Caco-2 (cell line): ENCODE results near the gene IFI16. TPM values are rescaled to one million over a fixed set of nuclear protein-coding genes. Genes with fewer than 3 reads are reported as not detected.

Experiments
- BruUV-seq: library from RNA; stranded (reverse); fragments of 400-500 nt; replicated peaks from 2 replicates; lab custom pipeline; 2021; lab: Mats Ljungman, UMichigan
- CTCF ChIA-PET: fragments of 300-600 bp; sonication (Branson Sonifier 250); formaldehyde crosslinking; loops from one replicate; lab custom pipeline; 2022; ENCODE audit warnings: antibody characterized with exemption; lab: Charles Lee
- POLR2A ChIA-PET: fragments of 300-600 bp; sonication (Branson Sonifier 250); formaldehyde crosslinking; loops from one replicate; lab custom pipeline; 2022; ENCODE audit warnings: antibody characterized with exemption; lab: Charles Lee
- DNase-seq, 2 experiments: peaks; one replicate each; pipeline versions ENCODE4 v3.0.0 to v3.0.0-alpha.2; 2020 to 2022
- H3K27me3 ChIP-seq: replicated peaks from 2 replicates; pipeline ENCODE4 v1.6.0; 2011; ENCODE audit warnings: low read length; ENCODE audit not compliant: control insufficient read depth, insufficient read depth
- H3K36me3 ChIP-seq: 2 replicates; pipeline ENCODE4 v1.5.1; 2011; ENCODE audit warnings: low read length; ENCODE audit not compliant: control insufficient read depth, insufficient read depth
- H3K4me1 ChIP-seq: fragments of 250-450 bp; sonication (Bioruptor Pico); 2 replicates; pipeline ENCODE4 v1.5.1; 2020; ENCODE audit warnings: mild to moderate bottlenecking
- H3K4me3 ChIP-seq: 2 replicates; pipeline ENCODE4 v1.5.1; 2011; ENCODE audit warnings: low read depth, mild to moderate bottlenecking, control low read depth, low read length
- H3K9me3 ChIP-seq: fragments of 250-450 bp; sonication (Bioruptor Pico); 2 replicates; pipeline ENCODE4 v1.5.1; 2020; ENCODE audit warnings: mild to moderate bottlenecking, moderate library complexity
- H3K27ac Mint-ChIP-seq: one replicate; pipeline ENCODE4 v1.8.0; 2022; ENCODE audit warnings: mixed read lengths; ENCODE audit not compliant: unreplicated experiment
- H3K27me3 Mint-ChIP-seq: one replicate; pipeline ENCODE4 v1.8.0; 2022; ENCODE audit warnings: mixed read lengths; ENCODE audit not compliant: insufficient read depth, unreplicated experiment
- H3K36me3 Mint-ChIP-seq: one replicate; pipeline ENCODE4 v1.8.0; 2022; ENCODE audit warnings: mild to moderate bottlenecking, mixed read lengths; ENCODE audit not compliant: insufficient read depth, unreplicated experiment
- H3K4me1 Mint-ChIP-seq: one replicate; pipeline ENCODE4 v1.8.0; 2022; ENCODE audit warnings: low read depth, mixed read lengths; ENCODE audit not compliant: unreplicated experiment
- H3K4me3 Mint-ChIP-seq: one replicate; pipeline ENCODE4 v1.8.0; 2022; ENCODE audit warnings: mild to moderate bottlenecking, moderate library complexity, mixed read lengths; ENCODE audit not compliant: unreplicated experiment
- H3K9me3 Mint-ChIP-seq: one replicate; pipeline ENCODE4 v1.8.0; 2022; ENCODE audit warnings: mixed read lengths; ENCODE audit not compliant: unreplicated experiment
- CTCF ChIP-seq, 2 experiments: fragments of 200-600 bp in 1 of 2; IDR thresholded peaks; 1 replicate in 1 of 2; 2 replicates in 1 of 2; pipeline versions ENCODE4 v1.5.1 to v1.8.0; 2011 to 2022; ENCODE audit warnings: antibody characterized with exemption in 1 of 2, control low read depth in 1 of 2, inconsistent platforms in 1 of 2, low read depth in 1 of 2, low read length in 1 of 2, mild to moderate bottlenecking in 1 of 2, moderate library complexity in 1 of 2; ENCODE audit not compliant: insufficient read depth in 1 of 2, severe bottlenecking in 1 of 2, unreplicated experiment in 1 of 2
- intact Hi-C: fragments of 100-400 bp; cut with micrococcal nuclease; formaldehyde crosslinking; loops from one replicate; pipeline ENCODE4 v1.10.0; 2022; ENCODE audit not compliant: unreplicated experiment
- total RNA-seq: library from RNA; stranded (reverse); gene quantifications from 2 replicates; pipeline ENCODE4 v1.2.3, GENCODE V29; 2022

Gene IFI16
- total RNA-seq, 1 experiment from 2014 or later = not detected

- TF ChIP-seq CTCF (IDR thresholded peaks at IDR 0.05; ENCODE audit: insufficient read depth in 1 of 2, low read depth in 1 of 2, low read length in 1 of 2, severe bottlenecking in 1 of 2, unreplicated experiment in 1 of 2) = no peak
- Histone ChIP-seq H3K27me3 (no peaks in the 10 kb centered on the region), H3K4me1 (no peaks in the 10 kb centered on the region), H3K4me3 (no peak overlapping the region), H3K9me3 (no peaks in the 10 kb centered on the region), H3K36me3 (no peaks in the 10 kb centered on the region)
- no TSS peak for BruUV-seq
- Mint-ChIP-seq H3K36me3 (no peaks in the 10 kb centered on the region), H3K4me3 (no peak overlapping the region), H3K27me3 (no peaks in the 10 kb centered on the region), H3K9me3 (peaks cover under 1% of the 10 kb centered on the region), H3K4me1 (no peaks in the 10 kb centered on the region), H3K27ac (no peak overlapping the region)
- ChIA-PET POLR2A (no interaction called here), CTCF (no interaction called here)
- intact Hi-C loops = no loop called here
- no peak for DNase-seq
Observed at GRCh38 chr1:158976219-158976618, 33.5 kb upstream of the IFI16 start.

- H3K4me3 Mint-ChIP-seq = no peak overlapping the region
- no TSS peak for BruUV-seq
- H3K4me3 ChIP-seq = no peak overlapping the region
- H3K27me3 Mint-ChIP-seq = no peaks in the 10 kb centered on the region
- H3K9me3 ChIP-seq = no peaks in the 10 kb centered on the region; the same call in 1 of the 2 replicates
- no peaks in the 10 kb centered on the region for H3K36me3 ChIP-seq
- no peaks in the 10 kb centered on the region for H3K27me3 ChIP-seq
- H3K4me1 Mint-ChIP-seq = no peaks in the 10 kb centered on the region
- no peak overlapping the region for H3K27ac Mint-ChIP-seq
- CTCF ChIA-PET = no interaction called here
- TF ChIP-seq CTCF (IDR thresholded peaks at IDR 0.05; ENCODE audit: insufficient read depth in 1 of 2, low read depth in 1 of 2, low read length in 1 of 2, severe bottlenecking in 1 of 2, unreplicated experiment in 1 of 2) = no peak
- no peaks in the 10 kb centered on the region for H3K4me1 ChIP-seq
- intact Hi-C loops = no loop called here
- H3K9me3 Mint-ChIP-seq = peaks cover 21% of the 10 kb centered on the region
- no peak for DNase-seq
- H3K36me3 Mint-ChIP-seq = no peaks in the 10 kb centered on the region
- POLR2A ChIA-PET = no interaction called here
Observed at GRCh38 chr1:158978730-158979129, 31.0 kb upstream of the IFI16 start.

GRCh38 chr1:158979229-158979628 is 30.5 kb upstream of the IFI16 start:
- POLR2A ChIA-PET = no interaction called here
- Histone ChIP-seq H3K4me3 (no peak overlapping the region), H3K36me3 (no peaks in the 10 kb centered on the region), H3K27me3 (no peaks in the 10 kb centered on the region), H3K4me1 (no peaks in the 10 kb centered on the region), H3K9me3 (no peaks in the 10 kb centered on the region; the same call in 1 of the 2 replicates)
- Mint-ChIP-seq H3K4me3 (no peak overlapping the region), H3K36me3 (no peaks in the 10 kb centered on the region), H3K27me3 (no peaks in the 10 kb centered on the region), H3K9me3 (peaks cover 26% of the 10 kb centered on the region), H3K4me1 (no peaks in the 10 kb centered on the region), H3K27ac (no peak overlapping the region)
- CTCF ChIA-PET = no interaction called here
- intact Hi-C loops = no loop called here
- BruUV-seq = no TSS peak
- TF ChIP-seq CTCF (IDR thresholded peaks at IDR 0.05; ENCODE audit: insufficient read depth in 1 of 2, low read depth in 1 of 2, low read length in 1 of 2, severe bottlenecking in 1 of 2, unreplicated experiment in 1 of 2) = no peak
- DNase-seq = no peak
